Central memory CD8-positive, alpha-beta T cell (primary cell): ENCODE results near the gene SCN10A.

Source experiments
- ATAC-seq: fragments of 150-1000 bp; cut with Tn5 transposase; replicated peaks from 2 replicates; pipeline ENCODE4 v1.10.0; 2022; ENCODE audit warnings: mild to moderate bottlenecking, moderate FRiP score, moderate number of reproducible peaks; ENCODE audit not compliant: poor library complexity, severe bottlenecking; ENCODE audit errors: extremely low read depth
- DNase-seq, 2 donors: peaks; one replicate each; pipeline ENCODE4 v3.0.0; 2021; ENCODE audit warnings: low spot score in 2 of 2
- H3K27ac Mint-ChIP-seq: one replicate; pipeline ENCODE4 v1.8.0; 2022; ENCODE audit warnings: low read depth, mild to moderate bottlenecking, moderate library complexity, mixed read lengths
- H3K27me3 Mint-ChIP-seq: one replicate; pipeline ENCODE4 v1.8.0; 2022; ENCODE audit warnings: mixed read lengths
- H3K36me3 Mint-ChIP-seq: one replicate; pipeline ENCODE4 v1.8.0; 2022; ENCODE audit warnings: mild to moderate bottlenecking, moderate library complexity, mixed read lengths; ENCODE audit not compliant: insufficient read depth
- H3K4me1 Mint-ChIP-seq: one replicate; pipeline ENCODE4 v1.8.0; 2022; ENCODE audit warnings: mixed read lengths
- H3K4me3 Mint-ChIP-seq: one replicate; pipeline ENCODE4 v1.8.0; 2022; ENCODE audit warnings: mild to moderate bottlenecking, moderate library complexity, mixed read lengths
- H3K9me3 Mint-ChIP-seq: one replicate; pipeline ENCODE4 v1.8.0; 2022; ENCODE audit warnings: mixed read lengths

Gene SCN10A

GRCh38 chr3:38826001-38826400 lies 10.0 kb upstream of the SCN10A start:
- no peaks in the 10 kb centered on the region for H3K9me3 Mint-ChIP-seq
- H3K27ac Mint-ChIP-seq = no peak overlapping the region
- no peaks in the 10 kb centered on the region for H3K36me3 Mint-ChIP-seq
- ATAC-seq (no peak), DNase-seq (no peak)
- H3K4me1 Mint-ChIP-seq = no peaks in the 10 kb centered on the region
- no peak overlapping the region for H3K4me3 Mint-ChIP-seq
- H3K27me3 Mint-ChIP-seq = peaks cover 72% of the 10 kb centered on the region

- no peak for DNase-seq
- Mint-ChIP-seq H3K9me3 (no peaks in the 10 kb centered on the region), H3K36me3 (no peaks in the 10 kb centered on the region), H3K4me3 (no peak overlapping the region), H3K4me1 (no peaks in the 10 kb centered on the region), H3K27me3 (peaks cover 67% of the 10 kb centered on the region), H3K27ac (no peak overlapping the region)
- ATAC-seq = no peak
These were observed 8.3 kb upstream of the SCN10A start for GRCh38 chr3:38824349-38824748.

GRCh38 chr3:38823722-38824121 lies 7.7 kb upstream of the SCN10A start:
- Mint-ChIP-seq H3K27me3 (peaks cover 61% of the 10 kb centered on the region), H3K27ac (no peak overlapping the region), H3K36me3 (no peaks in the 10 kb centered on the region), H3K9me3 (no peaks in the 10 kb centered on the region), H3K4me1 (no peaks in the 10 kb centered on the region), H3K4me3 (no peak overlapping the region)
- DNase-seq (no peak), ATAC-seq (no peak)

- ATAC-seq (no peak), DNase-seq (no peak)
- no peaks in the 10 kb centered on the region for H3K36me3 Mint-ChIP-seq
- H3K4me3 Mint-ChIP-seq = no peak overlapping the region
- no peaks in the 10 kb centered on the region for H3K4me1 Mint-ChIP-seq
- no peaks in the 10 kb centered on the region for H3K9me3 Mint-ChIP-seq
- H3K27me3 Mint-ChIP-seq = peaks cover 56% of the 10 kb centered on the region
- no peak overlapping the region for H3K27ac Mint-ChIP-seq
These were observed 7.2 kb upstream of the SCN10A start for GRCh38 chr3:38823186-38823585.

- no peak overlapping the region for H3K27ac Mint-ChIP-seq
- H3K36me3 Mint-ChIP-seq = no peaks in the 10 kb centered on the region
- H3K4me1 Mint-ChIP-seq = no peaks in the 10 kb centered on the region
- peaks cover 9% of the 10 kb centered on the region for H3K9me3 Mint-ChIP-seq
- DNase-seq (no peak), ATAC-seq (no peak)
- peaks cover 50% of the 10 kb centered on the region for H3K27me3 Mint-ChIP-seq
- no peak overlapping the region for H3K4me3 Mint-ChIP-seq
These were observed 4.2 kb downstream of the SCN10A start for GRCh38 chr3:38811822-38812221.

- Mint-ChIP-seq H3K27me3 (peaks cover 14% of the 10 kb centered on the region), H3K27ac (no peak overlapping the region), H3K4me3 (no peak overlapping the region), H3K4me1 (no peaks in the 10 kb centered on the region), H3K36me3 (no peaks in the 10 kb centered on the region), H3K9me3 (peaks cover 23% of the 10 kb centered on the region)
- no peak for DNase-seq
- no peak for ATAC-seq
These were observed 10.1 kb downstream of the SCN10A start for GRCh38 chr3:38805765-38806386.

- peaks cover 14% of the 10 kb centered on the region for H3K27me3 Mint-ChIP-seq
- H3K27ac Mint-ChIP-seq = no peak overlapping the region
- H3K4me3 Mint-ChIP-seq = no peak overlapping the region
- no peaks in the 10 kb centered on the region for H3K36me3 Mint-ChIP-seq
- ATAC-seq (no peak), DNase-seq (no peak)
- H3K9me3 Mint-ChIP-seq = peaks cover 23% of the 10 kb centered on the region
- H3K4me1 Mint-ChIP-seq = no peaks in the 10 kb centered on the region
These were observed 11.0 kb downstream of the SCN10A start for GRCh38 chr3:38805004-38805403.

GRCh38 chr3:38800511-38800910 lies 15.5 kb downstream of the SCN10A start:
- no peaks in the 10 kb centered on the region for H3K4me1 Mint-ChIP-seq
- H3K27me3 Mint-ChIP-seq = no peaks in the 10 kb centered on the region
- no peak for DNase-seq
- H3K27ac Mint-ChIP-seq = no peak overlapping the region
- no peak for ATAC-seq
- H3K9me3 Mint-ChIP-seq = peaks cover 7% of the 10 kb centered on the region
- H3K36me3 Mint-ChIP-seq = no peaks in the 10 kb centered on the region
- no peak overlapping the region for H3K4me3 Mint-ChIP-seq

- no peaks in the 10 kb centered on the region for H3K4me1 Mint-ChIP-seq
- H3K9me3 Mint-ChIP-seq = no peaks in the 10 kb centered on the region
- ATAC-seq (no peak), DNase-seq (no peak)
- no peaks in the 10 kb centered on the region for H3K36me3 Mint-ChIP-seq
- H3K27me3 Mint-ChIP-seq = no peaks in the 10 kb centered on the region
- H3K27ac Mint-ChIP-seq = no peak overlapping the region
- no peak overlapping the region for H3K4me3 Mint-ChIP-seq
These were observed 22.3 kb downstream of the SCN10A start for GRCh38 chr3:38793721-38794120.

- no peak for ATAC-seq
- H3K36me3 Mint-ChIP-seq = no peaks in the 10 kb centered on the region
- no peaks in the 10 kb centered on the region for H3K27me3 Mint-ChIP-seq
- H3K4me1 Mint-ChIP-seq = no peaks in the 10 kb centered on the region
- H3K27ac Mint-ChIP-seq = no peak overlapping the region
- DNase-seq = no peak
- H3K4me3 Mint-ChIP-seq = no peak overlapping the region
- H3K9me3 Mint-ChIP-seq = no peaks in the 10 kb centered on the region
These were observed 23.0 kb downstream of the SCN10A start for GRCh38 chr3:38792983-38793382.

- ATAC-seq = no peak
- no peak for DNase-seq
- no peak overlapping the region for H3K4me3 Mint-ChIP-seq
These were observed 33.9 kb downstream of the SCN10A start for GRCh38 chr3:38782148-38782547.

GRCh38 chr3:38773528-38773927 lies 42.5 kb downstream of the SCN10A start:
- no peaks in the 10 kb centered on the region for H3K36me3 Mint-ChIP-seq
- no peak overlapping the region for H3K27ac Mint-ChIP-seq
- ATAC-seq = no peak
- H3K4me1 Mint-ChIP-seq = no peaks in the 10 kb centered on the region
- peaks cover 11% of the 10 kb centered on the region for H3K9me3 Mint-ChIP-seq
- H3K27me3 Mint-ChIP-seq = peaks cover 59% of the 10 kb centered on the region
- DNase-seq = no peak
- no peak overlapping the region for H3K4me3 Mint-ChIP-seq

More at GRCh38 chr3:38782148-38782547, 33.9 kb downstream of the SCN10A start:
- H3K27me3 Mint-ChIP-seq = peaks cover 50% of the 10 kb centered on the region
- H3K27ac Mint-ChIP-seq = no peak overlapping the region
- no peaks in the 10 kb centered on the region for H3K36me3 Mint-ChIP-seq
- peaks cover 11% of the 10 kb centered on the region for H3K9me3 Mint-ChIP-seq
- H3K4me1 Mint-ChIP-seq = no peaks in the 10 kb centered on the region

GRCh38 chr3:38763569-38763968 lies 52.4 kb downstream of the SCN10A start:
- no peak overlapping the region for H3K27ac Mint-ChIP-seq
- no peak overlapping the region for H3K4me3 Mint-ChIP-seq
- no peaks in the 10 kb centered on the region for H3K36me3 Mint-ChIP-seq
- H3K27me3 Mint-ChIP-seq = peaks cover 23% of the 10 kb centered on the region
- peaks cover 10% of the 10 kb centered on the region for H3K9me3 Mint-ChIP-seq
- DNase-seq = no peak
- no peak for ATAC-seq
- no peaks in the 10 kb centered on the region for H3K4me1 Mint-ChIP-seq
